IMR-90 (cell line): ENCODE data around the gene CABP2. TPM values are rescaled to one million over a fixed set of nuclear protein-coding genes. Genes with fewer than 3 reads are reported as not detected.

Experiments
- ATAC-seq: fragments of 200-7000 bp; cut with Tn5 transposase; 2 replicates; pipeline ENCODE4 v1.9.1; 2020; ENCODE audit warnings: low read depth, mild to moderate bottlenecking, moderate library complexity
- BruUV-seq: library from RNA; stranded (reverse); fragments of 400-500 nt; replicated peaks from 2 replicates; lab custom pipeline; 2021; lab: Mats Ljungman, UMichigan
- CTCF ChIA-PET: fragments of 300-600 bp; formaldehyde crosslinking; extraction: SDS; loops from one replicate; lab custom pipeline; 2021; ENCODE audit warnings: antibody characterized with exemption; lab: Yijun Ruan, JAX
- POLR2A ChIA-PET: fragments of 300-600 bp; sonication (Branson Sonifier 250); formaldehyde crosslinking; loops from one replicate; lab custom pipeline; 2022; ENCODE audit warnings: antibody characterized with exemption; ENCODE audit not compliant: unreplicated experiment; lab: Charles Lee
- DNase-seq: peaks from one replicate; pipeline ENCODE4 v3.0.0; 2013
- H2AFZ ChIP-seq: replicated peaks from 2 replicates; pipeline ENCODE3; 2013; ENCODE audit warnings: low read length, mild to moderate bottlenecking; ENCODE audit not compliant: poor library complexity
- H2AK5ac ChIP-seq: 2 replicates; pipeline ENCODE4 v1.6.1; 2013; ENCODE audit warnings: low read depth, low read length, inconsistent platforms
- H2AK9ac ChIP-seq: replicated peaks from 2 replicates; pipeline ENCODE3; 2013; ENCODE audit warnings: mild to moderate bottlenecking, low read depth, low read length, moderate library complexity; ENCODE audit not compliant: poor library complexity
- H2BK120ac ChIP-seq: 2 replicates; pipeline ENCODE4 v1.6.1; 2013; ENCODE audit warnings: low read depth, low read length, inconsistent platforms
- H2BK15ac ChIP-seq: 3 replicates; pipeline ENCODE4 v1.6.1; 2013; ENCODE audit warnings: low read depth, low read length, inconsistent platforms
- H2BK20ac ChIP-seq: 2 replicates; pipeline ENCODE4 v1.6.1; 2013; ENCODE audit warnings: low read depth, mild to moderate bottlenecking, inconsistent platforms, low read length, moderate library complexity
- H2BK5ac ChIP-seq: 2 replicates; pipeline ENCODE4 v1.6.1; 2013; ENCODE audit warnings: mild to moderate bottlenecking, low read depth, low read length, inconsistent platforms; ENCODE audit not compliant: poor library complexity, severe bottlenecking
- H3K14ac ChIP-seq: replicated peaks from 2 replicates; pipeline ENCODE4 v1.6.1; 2013; ENCODE audit warnings: low read depth, low read length, inconsistent platforms
- H3K18ac ChIP-seq: 2 replicates; pipeline ENCODE4 v1.6.1; 2013; ENCODE audit warnings: low read depth, low read length, control low read depth
- H3K23ac ChIP-seq: 2 replicates; pipeline ENCODE4 v1.6.1; 2013; ENCODE audit warnings: low read depth, low read length, inconsistent platforms
- H3K27ac ChIP-seq: 2 replicates; pipeline ENCODE4 v1.5.1; 2013; ENCODE audit warnings: mild to moderate bottlenecking, control low read depth, low read length; ENCODE audit not compliant: insufficient read depth
- H3K27me3 ChIP-seq: 2 replicates; pipeline ENCODE4 v1.6.1; 2013; ENCODE audit warnings: low read length; ENCODE audit not compliant: control insufficient read depth, insufficient read depth
- H3K36me3 ChIP-seq: 2 replicates; pipeline ENCODE4 v1.6.1; 2013; ENCODE audit warnings: low read length, mixed read lengths; ENCODE audit not compliant: control insufficient read depth, insufficient read depth
- H3K4ac ChIP-seq: 2 replicates; pipeline ENCODE4 v1.6.1; 2013; ENCODE audit warnings: low read depth, low read length, inconsistent platforms
- H3K4me1 ChIP-seq: 2 replicates; pipeline ENCODE4 v1.6.1; 2013; ENCODE audit warnings: low read length, mixed read lengths; ENCODE audit not compliant: control insufficient read depth, insufficient read depth
- H3K4me2 ChIP-seq: 2 replicates; pipeline ENCODE4 v1.6.1; 2013; ENCODE audit warnings: low read depth, mild to moderate bottlenecking, control low read depth, low read length, moderate library complexity
- H3K4me3 ChIP-seq: 2 replicates; pipeline ENCODE4 v1.5.1; 2013; ENCODE audit warnings: low read depth, mild to moderate bottlenecking, control low read depth, low read length, moderate library complexity; ENCODE audit not compliant: insufficient read depth
- H3K56ac ChIP-seq: 2 replicates; pipeline ENCODE4 v1.6.1; 2013; ENCODE audit warnings: low read length, inconsistent platforms; ENCODE audit not compliant: insufficient read depth; ENCODE audit errors: extremely low read depth
- H3K79me1 ChIP-seq, 2 experiments: 2 replicates each; pipeline ENCODE4 v1.6.1; 2013; ENCODE audit warnings: low read length in 2 of 2, inconsistent platforms in 1 of 2, low read depth in 1 of 2
- H3K9ac ChIP-seq: 2 replicates; pipeline ENCODE4 v1.6.1; 2013; ENCODE audit warnings: low read depth, low read length, control low read depth
- H3K9me1 ChIP-seq: 2 replicates; pipeline ENCODE4 v1.6.1; 2013; ENCODE audit warnings: low read length, inconsistent platforms; ENCODE audit not compliant: insufficient read depth
- H3K9me3 ChIP-seq: 2 replicates; pipeline ENCODE4 v1.6.1; 2013; ENCODE audit warnings: low read length; ENCODE audit not compliant: control insufficient read depth, insufficient read depth
- H4K20me1 ChIP-seq: 2 replicates; pipeline ENCODE4 v1.6.1; 2013; ENCODE audit warnings: low read length, inconsistent platforms; ENCODE audit not compliant: insufficient read depth
- H4K5ac ChIP-seq: 2 replicates; pipeline ENCODE4 v1.6.1; 2013; ENCODE audit warnings: mild to moderate bottlenecking, low read depth, low read length, control low read depth
- H4K8ac ChIP-seq, 2 experiments: 2 replicates each; pipeline ENCODE4 v1.6.1; 2013; ENCODE audit warnings: low read depth in 2 of 2, low read length in 2 of 2, control low read depth in 1 of 2, inconsistent platforms in 1 of 2
- H4K91ac ChIP-seq: 2 replicates; pipeline ENCODE4 v1.6.1; 2013; ENCODE audit warnings: low read depth, low read length, inconsistent platforms; ENCODE audit not compliant: insufficient read depth
- CHD1 ChIP-seq: IDR thresholded peaks from 2 replicates; pipeline ENCODE4 v1.6.1; 2012; ENCODE audit warnings: low read depth, low read length, improper control_type of control experiment
- CTCF ChIP-seq: conservative IDR thresholded peaks from 2 replicates; pipeline ENCODE4 v1.5.1; 2012; ENCODE audit warnings: mild to moderate bottlenecking, low read depth, low read length, improper control_type of control experiment
- ELK1 ChIP-seq: fragments of 150-350 bp; IDR thresholded peaks from 2 replicates; pipeline ENCODE4 v1.6.1; 2016; ENCODE audit warnings: low read depth, mild to moderate bottlenecking, low read length, moderate library complexity, borderline replicate concordance
- MAFK ChIP-seq: IDR thresholded peaks from 2 replicates; pipeline ENCODE4 v1.6.1; 2012; ENCODE audit warnings: low read depth, low read length, improper control_type of control experiment
- MAZ ChIP-seq: IDR thresholded peaks from 2 replicates; pipeline ENCODE4 v1.6.1; 2012; ENCODE audit warnings: low read depth, mild to moderate bottlenecking, low read length, improper control_type of control experiment, moderate library complexity, borderline replicate concordance
- MXI1 ChIP-seq: IDR thresholded peaks from 2 replicates; pipeline ENCODE4 v1.6.1; 2012; ENCODE audit warnings: low read depth, mild to moderate bottlenecking, low read length, moderate library complexity, borderline replicate concordance
- NFE2L2 ChIP-seq: fragments of 150-350 bp; IDR thresholded peaks from 2 replicates; pipeline ENCODE4 v1.6.1; 2016; ENCODE audit warnings: low read depth, mild to moderate bottlenecking, low read length
- POLR2A ChIP-seq: IDR thresholded peaks from 2 replicates; pipeline ENCODE4 v1.6.1; 2012; ENCODE audit warnings: mild to moderate bottlenecking, low read depth, low read length
- RCOR1 ChIP-seq: IDR thresholded peaks from 2 replicates; pipeline ENCODE4 v1.6.1; 2012; ENCODE audit warnings: mild to moderate bottlenecking, low read length, improper control_type of control experiment; ENCODE audit not compliant: insufficient replicate concordance
- SMC3 ChIP-seq: fragments of 150-350 bp; IDR thresholded peaks from 2 replicates; pipeline ENCODE4 v1.6.1; 2016; ENCODE audit warnings: low read depth, mild to moderate bottlenecking, antibody characterized with exemption, low read length, moderate library complexity
- USF2 ChIP-seq: fragments of 150-350 bp; IDR thresholded peaks from 2 replicates; pipeline ENCODE4 v1.6.1; 2017; ENCODE audit warnings: mild to moderate bottlenecking, antibody characterized with exemption, low read length, low read depth
- WGBS, 2 experiments: methylation state at CpG; one replicate each; pipeline versions ENCODE4 v1.1.5 to v1.1.7; 2013; ENCODE audit warnings: missing lambda C conversion rate in 2 of 2; ENCODE audit not compliant: insufficient read length in 1 of 2; ENCODE audit errors: extremely low coverage in 2 of 2; 5-methylcytosine and 5-hydroxymethylcytosine counted together
- dilution Hi-C: fragments of 300-500 bp; cut with HindIII; formaldehyde crosslinking; loops from one replicate; pipeline ENCODE4 v1.14.3; 2018; ENCODE audit warnings: low sequenced_read_pairs; ENCODE audit not compliant: unreplicated experiment
- in situ Hi-C: fragments of 300-500 bp; cut with MboI; formaldehyde crosslinking; loops from 3 replicates; pipeline ENCODE4 v1.14.3; 2019; ENCODE audit warnings: low sequenced_read_pairs, inconsistent platforms, mixed read lengths
- intact Hi-C: fragments of 100-400 bp; cut with micrococcal nuclease; formaldehyde crosslinking; loops from 2 replicates; pipeline ENCODE4 v1.10.0; 2022
- polyA plus RNA-seq, 3 experiments: library from polyadenylated mRNA; depleted of rRNA; stranded (reverse); fragments of >200 nt; gene quantifications; 2 replicates each; pipeline ENCODE4 v1.2.3, GENCODE V29; 2012; ENCODE audit warnings: low replicate concordance in 1 of 3
- total RNA-seq: library from RNA; depleted of rRNA; stranded (reverse); fragments of >200 nt; gene quantifications from 2 replicates; pipeline ENCODE4 v1.2.3, GENCODE V29; 2012

The CABP2 gene
- total and polyA plus RNA-seq, 2 of the 4 experiments (the other 2 are of a cell fraction), result not detected

- WGBS, 2 experiments, result 85% methylated on average over 7 of the region's 19 CpGs; no CpG with 5 or more reads in 1 of the 2 experiments
- dilution Hi-C loops, result no loop called here
- no peaks in the 10 kb centered on the region for H3K4me1 ChIP-seq
- H4K8ac ChIP-seq, result no peak overlapping the region
- intact Hi-C loops, result no loop called here
- no peak overlapping the region for H3K14ac ChIP-seq
- H2BK20ac ChIP-seq, result no peak overlapping the region
- no peaks in the 10 kb centered on the region; the same call in 1 of the 2 replicates for H4K20me1 ChIP-seq
- no peaks in the 10 kb centered on the region for H3K79me1 ChIP-seq
- no peak overlapping the region for H3K23ac ChIP-seq
- H3K27ac ChIP-seq, result no peak overlapping the region
- H3K18ac ChIP-seq, result no peak overlapping the region
- peaks cover 55% of the 10 kb centered on the region for H3K36me3 ChIP-seq
- no peak overlapping the region for H3K56ac ChIP-seq
- no peak overlapping the region for H3K4ac ChIP-seq
- TF ChIP-seq CTCF (no peak), ELK1 (no peak), MXI1 (no peak), CHD1 (no peak), USF2 (no peak), NFE2L2 (no peak), POLR2A (no peak), SMC3 (no peak), RCOR1 (no peak), MAZ (no peak), MAFK (no peak)
- no peak overlapping the region for H2BK120ac ChIP-seq
- H2AK5ac ChIP-seq, result no peak overlapping the region
- in situ Hi-C loops, result no loop called here
- no peaks in the 10 kb centered on the region for H3K9me3 ChIP-seq
- H3K4me3 ChIP-seq, result no peak overlapping the region
- no peak for ATAC-seq
- no peak overlapping the region for H2AFZ ChIP-seq
- no TSS peak for BruUV-seq
- H2BK5ac ChIP-seq, result no peak overlapping the region
- peaks cover 4% of the 10 kb centered on the region; the same call in 1 of the 2 replicates for H3K9me1 ChIP-seq
- H2BK15ac ChIP-seq, result no peak overlapping the region
- H2AK9ac ChIP-seq, result no peak overlapping the region
- CTCF ChIA-PET, result no interaction called here
- H3K9ac ChIP-seq, result no peak overlapping the region
- no peak overlapping the region for H4K5ac ChIP-seq
- no peak overlapping the region for H3K4me2 ChIP-seq
- POLR2A ChIA-PET, result no interaction called here
- no peaks in the 10 kb centered on the region for H3K27me3 ChIP-seq
- no peak for DNase-seq
- no peak overlapping the region for H4K91ac ChIP-seq
These were observed 31.0 kb downstream of the CABP2 start for GRCh38 chr11:67492069-67492727.
